ENCODE results near the gene WASHC2A. TPM values are rescaled to one million over a fixed set of nuclear protein-coding genes. Genes with fewer than 3 reads are reported as not detected.
"Not testable (repeated sequence)": the region's sequence is repeated elsewhere in the genome, so short reads cannot be mapped to it uniquely, and the experiment has no call there.

The WASHC2A gene
- total RNA-seq (2014; rRNA removed; shearing (Covaris generic)) (17.5 and 17.6 TPM in 2 replicates), total RNA-seq (2022) (34.2 and 36.7 TPM in 2 replicates), Bru-seq, nascent RNA (percentile 70 among the genes with signal in this experiment), BruChase-seq, experiment 1, labeled RNA remaining after a 6-hour chase (percentile 74 among the genes with signal in this experiment), BruChase-seq, experiment 2, labeled RNA remaining after a 2-hour chase (percentile 71 among the genes with signal in this experiment)
- long read RNA-seq, full-length matches to known transcripts = 38 of 92 reads
- long read RNA-seq, partial matches to known transcripts = 26 of 92 reads
- long read RNA-seq, other reads (novel, unspliced or antisense) = 28 of 92 reads

DNA sequence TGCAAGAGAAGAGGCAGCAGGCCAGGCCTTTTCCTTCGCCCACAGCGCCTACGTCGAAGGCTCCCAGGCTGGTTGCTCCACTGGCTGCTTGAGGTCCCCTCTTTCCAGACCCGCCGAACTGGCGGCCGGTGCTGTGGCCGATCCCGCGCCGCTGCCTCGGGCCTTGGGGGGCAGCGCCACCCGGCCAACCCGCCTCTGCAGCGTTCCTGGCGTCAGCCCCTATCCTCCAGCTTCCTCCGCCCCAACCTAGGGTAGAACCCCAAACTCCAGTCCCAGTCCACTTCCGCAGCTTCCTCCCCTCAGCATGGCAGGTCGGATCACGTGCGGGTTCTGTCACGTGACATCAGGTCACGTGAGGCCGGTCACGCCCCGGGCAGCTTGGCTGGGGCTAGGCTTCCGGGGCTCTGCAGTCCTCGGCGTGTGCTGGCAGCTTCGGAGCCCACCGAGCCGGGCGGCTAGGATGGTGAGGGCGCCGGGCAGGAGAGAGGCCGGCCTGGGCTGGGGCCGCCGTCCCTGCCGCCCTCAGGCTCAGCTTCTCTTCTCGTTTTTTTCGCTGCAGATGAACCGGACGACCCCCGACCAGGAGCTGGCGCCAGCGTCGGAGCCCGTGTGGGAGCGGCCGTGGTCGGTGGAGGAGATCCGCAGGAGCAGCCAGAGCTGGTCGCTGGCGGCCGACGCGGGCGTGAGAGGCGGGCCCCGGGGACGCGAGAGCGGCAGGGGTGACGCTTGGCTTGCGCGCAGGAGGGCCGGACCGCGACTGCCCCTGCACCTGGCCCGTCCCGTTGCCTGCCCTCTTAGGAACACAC, at the start of gene WASHC2A:
Gene WASHC2A (plus strand): TSS at position 409 of the 806 bp plus-strand sequence. CDS start 52 bp downstream, at position 461.
- H2AFZ ChIP-seq (ENCODE audit: low read length) = peak within 1 kb of the TSS; percentile 46
- CTCF ChIA-PET (ENCODE audit: unreplicated experiment) = not testable (repeated sequence)

DNA sequence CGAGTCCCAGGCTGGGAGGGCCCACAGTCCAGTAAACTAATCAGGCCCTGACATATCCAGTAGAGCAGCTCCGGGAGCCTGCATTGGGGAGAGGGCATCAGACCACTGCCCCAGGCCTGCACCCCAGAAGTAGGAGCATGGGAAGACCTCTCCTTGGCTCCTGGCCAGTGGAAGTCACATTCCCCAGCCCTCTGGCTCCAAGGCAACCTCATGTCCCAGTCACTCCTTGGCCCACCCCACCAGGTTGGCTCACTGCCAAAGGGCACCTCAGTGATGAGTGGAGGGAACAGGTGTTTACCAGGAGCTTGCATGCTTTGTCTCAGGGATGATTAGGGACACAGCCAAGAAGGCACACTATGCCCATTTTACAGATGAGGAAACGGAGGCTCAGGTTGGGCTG, 48.5 kb upstream of the WASHC2A start:
- CTCF ChIA-PET (ENCODE audit: unreplicated experiment); H4K20me1 ChIP-seq (ENCODE audit: insufficient read depth, low read length); DNase-seq (ENCODE audit: low spot score); H2AFZ ChIP-seq (ENCODE audit: low read length); BruUV-seq (replicated peaks); intact Hi-C loops (cut with micrococcal nuclease; ENCODE audit: unreplicated experiment); H3K9me2 ChIP-seq (ENCODE audit: insufficient read depth, low read length); H3K4me1 ChIP-seq (ENCODE audit: insufficient read depth, low read length, poor library complexity, severe bottlenecking); H3K9me3 ChIP-seq (ENCODE audit: low read length); H3K27ac ChIP-seq (ENCODE audit: low read depth, low read length, poor library complexity, severe bottlenecking); H3K4me2 ChIP-seq (ENCODE audit: low read length); POLR2A ChIA-PET; H3K36me3 ChIP-seq (ENCODE audit: insufficient read depth, low read length); H3K4me3 ChIP-seq (ENCODE audit: low read depth, low read length, poor library complexity, severe bottlenecking); H3K79me2 ChIP-seq (ENCODE audit: insufficient read depth, low read depth, low read length): not testable (repeated sequence)

More for the DNA sequence above, at the start of gene WASHC2A:
- H3K9me3 ChIP-seq (ENCODE audit: low read length); H4K20me1 ChIP-seq (ENCODE audit: insufficient read depth, low read length); intact Hi-C loops (cut with micrococcal nuclease; ENCODE audit: unreplicated experiment); H3K4me1 ChIP-seq (ENCODE audit: insufficient read depth, low read length, poor library complexity, severe bottlenecking); H3K36me3 ChIP-seq (ENCODE audit: insufficient read depth, low read length); BruUV-seq (replicated peaks); H3K9me2 ChIP-seq (ENCODE audit: insufficient read depth, low read length); POLR2A ChIA-PET; H3K27ac ChIP-seq (ENCODE audit: low read depth, low read length, poor library complexity, severe bottlenecking); H3K79me2 ChIP-seq (ENCODE audit: insufficient read depth, low read depth, low read length): not testable (repeated sequence)
- H3K4me2 ChIP-seq (ENCODE audit: low read length) = peak within 1 kb of the TSS; percentile 54
- peak; percentile 88 for DNase-seq (ENCODE audit: low spot score)
- H3K4me3 ChIP-seq (ENCODE audit: low read depth, low read length, poor library complexity, severe bottlenecking) = peak within 1 kb of the TSS; percentile 74

DNA sequence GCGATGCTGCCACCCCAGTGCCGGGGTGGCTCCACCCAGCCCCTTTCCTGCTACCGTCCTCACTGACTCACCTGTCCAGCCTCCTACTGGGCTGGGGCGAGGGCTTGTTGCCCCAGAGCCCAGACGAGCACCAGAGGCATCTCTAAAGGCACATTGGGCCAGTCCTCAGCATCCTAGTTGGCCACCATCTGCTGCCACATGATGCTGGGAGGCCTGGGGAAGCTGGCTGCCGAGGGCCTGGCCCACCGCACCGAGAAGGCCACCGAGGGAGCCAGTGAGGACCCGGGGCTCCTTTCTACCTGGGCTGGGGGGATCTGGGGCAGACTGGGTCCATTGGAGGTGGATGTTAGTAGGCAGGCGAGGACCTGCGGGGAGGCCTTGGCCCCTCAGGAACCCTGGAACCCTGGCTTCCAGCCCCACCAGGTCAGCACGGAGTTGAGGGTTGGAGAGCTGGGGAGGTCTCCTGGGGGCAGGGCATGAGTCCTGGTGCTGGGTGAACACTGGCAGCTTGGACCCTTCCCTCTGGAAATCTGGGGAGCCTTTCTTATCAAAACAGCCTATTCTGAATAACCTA, 47.2 kb upstream of the WASHC2A start:
- H3K4me2 ChIP-seq (ENCODE audit: low read length); H3K36me3 ChIP-seq (ENCODE audit: insufficient read depth, low read length); intact Hi-C loops (cut with micrococcal nuclease; ENCODE audit: unreplicated experiment); POLR2A ChIA-PET; H3K9me2 ChIP-seq (ENCODE audit: insufficient read depth, low read length); BruUV-seq (replicated peaks); H3K79me2 ChIP-seq (ENCODE audit: insufficient read depth, low read depth, low read length); H4K20me1 ChIP-seq (ENCODE audit: insufficient read depth, low read length); H3K4me1 ChIP-seq (ENCODE audit: insufficient read depth, low read length, poor library complexity, severe bottlenecking); H3K9me3 ChIP-seq (ENCODE audit: low read length); CTCF ChIA-PET (ENCODE audit: unreplicated experiment); H3K4me3 ChIP-seq (ENCODE audit: low read depth, low read length, poor library complexity, severe bottlenecking); H2AFZ ChIP-seq (ENCODE audit: low read length); H3K27ac ChIP-seq (ENCODE audit: low read depth, low read length, poor library complexity, severe bottlenecking); DNase-seq (ENCODE audit: low spot score): not testable (repeated sequence)

DNA sequence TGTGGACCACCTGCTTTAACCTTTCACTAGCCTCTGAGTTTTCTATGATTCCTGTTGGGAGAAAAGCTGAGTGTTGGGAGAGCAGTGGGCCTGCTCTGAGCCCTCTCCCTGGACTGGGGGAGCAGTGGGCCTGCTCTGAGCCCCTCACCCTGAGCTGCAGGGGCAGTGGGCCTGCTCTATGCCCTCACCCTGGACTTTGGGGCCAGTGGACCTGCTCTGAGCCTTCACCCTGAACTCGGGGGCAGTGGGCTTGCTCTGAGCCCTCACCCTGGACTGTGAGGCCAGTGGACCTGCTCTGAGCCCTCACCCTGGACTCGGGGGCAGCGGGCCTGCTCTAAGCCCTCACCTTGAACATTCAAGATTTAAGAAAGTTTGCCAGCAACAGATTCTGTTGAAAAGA, 46.1 kb upstream of the WASHC2A start:
- POLR2A ChIA-PET = no interaction called here
- Histone ChIP-seq H3K9me2 (ENCODE audit: insufficient read depth, low read length) (no peaks in the 10 kb centered on the region), H3K4me2 (ENCODE audit: low read length) (no peak overlapping the region), H3K9me3 (ENCODE audit: low read length) (no peaks in the 10 kb centered on the region), H3K27ac (ENCODE audit: low read depth, low read length, poor library complexity, severe bottlenecking) (no peak overlapping the region), H3K4me3 (ENCODE audit: low read depth, low read length, poor library complexity, severe bottlenecking) (no peak overlapping the region), H3K36me3 (ENCODE audit: insufficient read depth, low read length) (no peaks in the 10 kb centered on the region), H2AFZ (ENCODE audit: low read length) (no peak overlapping the region), H3K79me2 (ENCODE audit: insufficient read depth, low read depth, low read length) (no peaks in the 10 kb centered on the region), H4K20me1 (ENCODE audit: insufficient read depth, low read length) (no peaks in the 10 kb centered on the region), H3K4me1 (ENCODE audit: insufficient read depth, low read length, poor library complexity, severe bottlenecking) (no peaks in the 10 kb centered on the region)
- CTCF ChIA-PET (ENCODE audit: unreplicated experiment) = no interaction called here
- TF ChIP-seq EZH2phosphoT487 (IDR thresholded peaks at IDR 0.05; ENCODE audit: borderline replicate concordance, low read depth, low read length) (no peak), CTCF (conservative IDR thresholded peaks at IDR 0.05; ENCODE audit: low read length) (no peak)
- no TSS peak for BruUV-seq (replicated peaks)
- DNase-seq (ENCODE audit: low spot score) = no peak
- intact Hi-C loops (cut with micrococcal nuclease; ENCODE audit: unreplicated experiment) = no loop called here

DNA sequence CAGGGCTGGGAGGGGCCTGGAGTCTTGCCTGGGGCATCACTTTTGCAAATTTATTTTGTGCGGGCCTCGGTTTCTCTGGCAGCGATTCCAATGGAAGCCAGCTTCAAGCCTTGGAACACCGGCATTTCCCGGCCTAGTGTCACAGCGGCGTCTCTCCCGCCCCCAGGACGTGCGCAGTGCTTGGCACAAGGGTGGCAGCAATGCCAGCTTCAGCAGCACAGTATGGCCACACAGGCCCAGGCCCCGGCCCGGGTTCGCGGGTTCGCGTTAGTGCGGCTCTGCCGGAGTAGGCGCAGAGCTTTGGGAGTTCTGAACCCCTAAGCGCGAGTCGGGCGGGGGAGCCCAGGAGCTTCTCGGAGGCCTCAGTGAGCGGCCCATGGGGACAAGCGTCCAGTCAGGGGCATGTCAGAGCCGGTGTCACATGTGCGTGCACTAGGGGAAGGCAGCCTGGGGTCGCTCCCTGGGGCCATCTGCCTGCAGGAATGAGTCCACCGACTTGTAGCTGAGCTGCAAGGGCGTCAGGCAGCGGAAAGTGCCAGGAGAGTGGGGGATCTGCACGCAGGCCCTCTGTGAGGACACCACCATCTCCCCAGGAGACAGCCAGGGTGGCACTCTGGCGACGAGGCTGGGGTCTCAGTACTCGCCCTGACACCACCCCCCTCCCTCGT, 42.9 kb upstream of the WASHC2A start:
- H4K20me1 ChIP-seq (ENCODE audit: insufficient read depth, low read length); CTCF ChIA-PET (ENCODE audit: unreplicated experiment); H2AFZ ChIP-seq (ENCODE audit: low read length); H3K4me1 ChIP-seq (ENCODE audit: insufficient read depth, low read length, poor library complexity, severe bottlenecking); DNase-seq (ENCODE audit: low spot score); H3K27ac ChIP-seq (ENCODE audit: low read depth, low read length, poor library complexity, severe bottlenecking); H3K4me2 ChIP-seq (ENCODE audit: low read length); H3K9me3 ChIP-seq (ENCODE audit: low read length); H3K9me2 ChIP-seq (ENCODE audit: insufficient read depth, low read length); H3K79me2 ChIP-seq (ENCODE audit: insufficient read depth, low read depth, low read length); H3K36me3 ChIP-seq (ENCODE audit: insufficient read depth, low read length); intact Hi-C loops (cut with micrococcal nuclease; ENCODE audit: unreplicated experiment); BruUV-seq (replicated peaks); POLR2A ChIA-PET; H3K4me3 ChIP-seq (ENCODE audit: low read depth, low read length, poor library complexity, severe bottlenecking): not testable (repeated sequence)
